ENCODE results near the gene MAGEA9. TPM values are rescaled to one million over a fixed set of nuclear protein-coding genes. Genes with fewer than 3 reads are reported as not detected.

MAGEA9 gene
- total and polyA plus RNA-seq, 9 of the 15 experiments (the other 6 are each of a cell fraction or from before 2014, with no cell fraction given), result 0.08 to 1.0 (median 0.25) TPM; not detected in 4

DNA sequence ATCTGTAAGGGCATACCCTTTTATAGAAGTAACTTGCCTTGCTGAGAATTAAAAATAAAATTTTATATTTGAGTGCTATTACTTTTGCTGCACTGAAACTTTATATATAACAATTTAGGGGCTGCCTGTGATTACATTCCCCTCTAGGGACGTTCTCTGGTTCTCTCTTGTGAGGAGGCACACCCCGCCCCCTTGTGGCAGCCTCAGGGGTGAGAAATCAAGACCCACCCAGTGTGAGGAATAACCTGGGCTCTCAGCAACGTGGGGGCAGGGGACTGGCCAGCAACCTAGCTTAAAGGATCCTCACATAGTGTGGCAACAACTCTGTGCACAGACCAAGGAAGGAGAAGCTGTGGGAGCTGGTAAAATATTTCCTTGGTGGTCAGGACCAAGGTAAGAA is 43.7 kb downstream of the MAGEA9 start (continued):
- TF ChIP-seq, protein P1, sequence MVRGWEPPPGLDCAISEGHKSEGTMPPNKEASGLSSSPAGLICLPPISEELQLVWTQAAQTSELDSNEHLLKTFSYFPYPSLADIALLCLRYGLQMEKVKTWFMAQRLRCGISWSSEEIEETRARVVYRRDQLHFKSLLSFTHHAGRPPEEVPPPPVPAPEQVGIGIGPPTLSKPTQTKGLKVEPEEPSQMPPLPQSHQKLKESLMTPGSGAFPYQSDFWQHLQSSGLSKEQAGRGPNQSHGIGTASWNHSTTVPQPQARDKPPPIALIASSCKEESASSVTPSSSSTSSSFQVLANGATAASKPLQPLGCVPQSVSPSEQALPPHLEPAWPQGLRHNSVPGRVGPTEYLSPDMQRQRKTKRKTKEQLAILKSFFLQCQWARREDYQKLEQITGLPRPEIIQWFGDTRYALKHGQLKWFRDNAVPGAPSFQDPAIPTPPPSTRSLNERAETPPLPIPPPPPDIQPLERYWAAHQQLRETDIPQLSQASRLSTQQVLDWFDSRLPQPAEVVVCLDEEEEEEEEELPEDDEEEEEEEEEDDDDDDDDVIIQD (CRISPR knock-in tag; IDR thresholded peaks at IDR 0.05), result no peak
- no peak for TF ChIP-seq GTF2F1 (IDR thresholded peaks at IDR 0.05; ENCODE audit: low read depth, low read length)
- TF ChIP-seq, protein P2, sequence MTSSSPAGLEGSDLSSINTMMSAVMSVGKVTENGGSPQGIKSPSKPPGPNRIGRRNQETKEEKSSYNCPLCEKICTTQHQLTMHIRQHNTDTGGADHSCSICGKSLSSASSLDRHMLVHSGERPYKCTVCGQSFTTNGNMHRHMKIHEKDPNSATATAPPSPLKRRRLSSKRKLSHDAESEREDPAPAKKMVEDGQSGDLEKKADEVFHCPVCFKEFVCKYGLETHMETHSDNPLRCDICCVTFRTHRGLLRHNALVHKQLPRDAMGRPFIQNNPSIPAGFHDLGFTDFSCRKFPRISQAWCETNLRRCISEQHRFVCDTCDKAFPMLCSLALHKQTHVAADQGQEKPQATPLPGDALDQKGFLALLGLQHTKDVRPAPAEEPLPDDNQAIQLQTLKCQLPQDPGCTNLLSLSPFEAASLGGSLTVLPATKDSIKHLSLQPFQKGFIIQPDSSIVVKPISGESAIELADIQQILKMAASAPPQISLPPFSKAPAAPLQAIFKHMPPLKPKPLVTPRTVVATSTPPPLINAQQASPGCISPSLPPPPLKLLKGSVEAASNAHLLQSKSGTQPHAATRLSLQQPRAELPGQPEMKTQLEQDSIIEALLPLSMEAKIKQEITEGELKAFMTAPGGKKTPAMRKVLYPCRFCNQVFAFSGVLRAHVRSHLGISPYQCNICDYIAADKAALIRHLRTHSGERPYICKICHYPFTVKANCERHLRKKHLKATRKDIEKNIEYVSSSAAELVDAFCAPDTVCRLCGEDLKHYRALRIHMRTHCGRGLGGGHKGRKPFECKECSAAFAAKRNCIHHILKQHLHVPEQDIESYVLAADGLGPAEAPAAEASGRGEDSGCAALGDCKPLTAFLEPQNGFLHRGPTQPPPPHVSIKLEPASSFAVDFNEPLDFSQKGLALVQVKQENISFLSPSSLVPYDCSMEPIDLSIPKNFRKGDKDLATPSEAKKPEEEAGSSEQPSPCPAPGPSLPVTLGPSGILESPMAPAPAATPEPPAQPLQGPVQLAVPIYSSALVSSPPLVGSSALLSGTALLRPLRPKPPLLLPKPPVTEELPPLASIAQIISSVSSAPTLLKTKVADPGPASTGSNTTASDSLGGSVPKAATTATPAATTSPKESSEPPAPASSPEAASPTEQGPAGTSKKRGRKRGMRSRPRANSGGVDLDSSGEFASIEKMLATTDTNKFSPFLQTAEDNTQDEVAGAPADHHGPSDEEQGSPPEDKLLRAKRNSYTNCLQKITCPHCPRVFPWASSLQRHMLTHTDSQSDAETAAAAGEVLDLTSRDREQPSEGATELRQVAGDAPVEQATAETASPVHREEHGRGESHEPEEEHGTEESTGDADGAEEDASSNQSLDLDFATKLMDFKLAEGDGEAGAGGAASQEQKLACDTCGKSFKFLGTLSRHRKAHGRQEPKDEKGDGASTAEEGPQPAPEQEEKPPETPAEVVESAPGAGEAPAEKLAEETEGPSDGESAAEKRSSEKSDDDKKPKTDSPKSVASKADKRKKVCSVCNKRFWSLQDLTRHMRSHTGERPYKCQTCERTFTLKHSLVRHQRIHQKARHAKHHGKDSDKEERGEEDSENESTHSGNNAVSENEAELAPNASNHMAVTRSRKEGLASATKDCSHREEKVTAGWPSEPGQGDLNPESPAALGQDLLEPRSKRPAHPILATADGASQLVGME (CRISPR knock-in tag; IDR thresholded peaks at IDR 0.05), result no peak
- no peak for TF ChIP-seq KLF1 (tag; IDR thresholded peaks at IDR 0.05)
- TF ChIP-seq SMC3 (conservative IDR thresholded peaks at IDR 0.05; ENCODE audit: insufficient read depth, low read depth, low read length), result 0 out of 2 replicates have a peak, but pooled peaks have one; percentile 27
- no peak for TF ChIP-seq MAFG (tag; conservative IDR thresholded peaks at IDR 0.05)
- no peak for TF ChIP-seq ZNF175 (CRISPR knock-in tag; IDR thresholded peaks at IDR 0.05; ENCODE audit: low read depth)
- TF ChIP-seq, protein P3, sequence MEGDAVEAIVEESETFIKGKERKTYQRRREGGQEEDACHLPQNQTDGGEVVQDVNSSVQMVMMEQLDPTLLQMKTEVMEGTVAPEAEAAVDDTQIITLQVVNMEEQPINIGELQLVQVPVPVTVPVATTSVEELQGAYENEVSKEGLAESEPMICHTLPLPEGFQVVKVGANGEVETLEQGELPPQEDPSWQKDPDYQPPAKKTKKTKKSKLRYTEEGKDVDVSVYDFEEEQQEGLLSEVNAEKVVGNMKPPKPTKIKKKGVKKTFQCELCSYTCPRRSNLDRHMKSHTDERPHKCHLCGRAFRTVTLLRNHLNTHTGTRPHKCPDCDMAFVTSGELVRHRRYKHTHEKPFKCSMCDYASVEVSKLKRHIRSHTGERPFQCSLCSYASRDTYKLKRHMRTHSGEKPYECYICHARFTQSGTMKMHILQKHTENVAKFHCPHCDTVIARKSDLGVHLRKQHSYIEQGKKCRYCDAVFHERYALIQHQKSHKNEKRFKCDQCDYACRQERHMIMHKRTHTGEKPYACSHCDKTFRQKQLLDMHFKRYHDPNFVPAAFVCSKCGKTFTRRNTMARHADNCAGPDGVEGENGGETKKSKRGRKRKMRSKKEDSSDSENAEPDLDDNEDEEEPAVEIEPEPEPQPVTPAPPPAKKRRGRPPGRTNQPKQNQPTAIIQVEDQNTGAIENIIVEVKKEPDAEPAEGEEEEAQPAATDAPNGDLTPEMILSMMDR (IDR thresholded peaks at IDR 0.05 in 2 of 3, conservative IDR thresholded peaks at IDR 0.05 in 1 of 3; ENCODE audit: insufficient read depth in 2 of 3, low read depth in 1 of 3, low read length in 3 of 3), result peak; percentile 46 to 69 (median 48); a peak in 5 of 6 replicates
- TF ChIP-seq, protein P4, sequence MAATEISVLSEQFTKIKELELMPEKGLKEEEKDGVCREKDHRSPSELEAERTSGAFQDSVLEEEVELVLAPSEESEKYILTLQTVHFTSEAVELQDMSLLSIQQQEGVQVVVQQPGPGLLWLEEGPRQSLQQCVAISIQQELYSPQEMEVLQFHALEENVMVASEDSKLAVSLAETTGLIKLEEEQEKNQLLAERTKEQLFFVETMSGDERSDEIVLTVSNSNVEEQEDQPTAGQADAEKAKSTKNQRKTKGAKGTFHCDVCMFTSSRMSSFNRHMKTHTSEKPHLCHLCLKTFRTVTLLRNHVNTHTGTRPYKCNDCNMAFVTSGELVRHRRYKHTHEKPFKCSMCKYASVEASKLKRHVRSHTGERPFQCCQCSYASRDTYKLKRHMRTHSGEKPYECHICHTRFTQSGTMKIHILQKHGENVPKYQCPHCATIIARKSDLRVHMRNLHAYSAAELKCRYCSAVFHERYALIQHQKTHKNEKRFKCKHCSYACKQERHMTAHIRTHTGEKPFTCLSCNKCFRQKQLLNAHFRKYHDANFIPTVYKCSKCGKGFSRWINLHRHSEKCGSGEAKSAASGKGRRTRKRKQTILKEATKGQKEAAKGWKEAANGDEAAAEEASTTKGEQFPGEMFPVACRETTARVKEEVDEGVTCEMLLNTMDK (IDR thresholded peaks at IDR 0.05; ENCODE audit: borderline replicate concordance, insufficient read depth, low read depth, low read length, poor library complexity, severe bottlenecking), result peak; percentile 27

All from K562 (cell line).